ENCODE measurements around the gene LARP1.
"Not testable (repeated sequence)": the region's sequence is repeated elsewhere in the genome, so short reads cannot be mapped to it uniquely, and the experiment has no call there.

LARP1 gene

DNA sequence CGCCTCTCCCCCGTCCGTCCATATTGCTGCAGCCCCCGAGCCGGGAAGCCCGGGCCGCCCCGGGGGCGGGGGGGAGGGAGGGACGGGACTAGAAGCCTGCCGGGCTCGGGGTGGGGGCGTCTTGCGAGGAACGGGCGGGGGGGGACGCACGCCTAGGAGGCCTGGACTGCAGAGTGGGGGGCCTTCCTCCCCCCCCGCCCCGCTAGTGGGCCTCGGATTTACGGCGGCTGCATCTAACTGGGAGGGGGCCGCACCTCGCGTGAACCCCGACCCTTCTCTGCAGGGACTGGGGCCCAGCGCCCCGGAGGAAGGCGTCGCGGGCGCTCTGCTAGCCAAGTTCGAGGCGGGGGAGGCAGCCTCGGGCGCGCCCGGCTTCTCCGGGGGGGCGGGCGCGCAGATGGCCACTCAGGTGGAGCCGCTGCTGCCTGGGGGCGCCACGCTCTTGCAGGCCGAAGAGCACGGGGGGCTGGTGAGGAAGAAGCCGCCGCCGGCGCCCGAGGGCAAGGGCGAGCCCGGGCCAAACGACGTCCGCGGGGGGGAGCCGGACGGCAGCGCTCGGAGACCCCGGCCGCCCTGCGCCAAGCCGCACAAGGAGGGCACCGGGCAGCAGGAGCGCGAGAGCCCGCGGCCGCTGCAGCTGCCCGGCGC, at the start of gene LARP1:
LARP1 (plus strand) TSS at position 17 of the 648 bp plus-strand sequence; CDS start at position 398, 381 bp downstream.
- no peak for DNase-seq (ENCODE audit: low read depth in 2 of 2)

DNA sequence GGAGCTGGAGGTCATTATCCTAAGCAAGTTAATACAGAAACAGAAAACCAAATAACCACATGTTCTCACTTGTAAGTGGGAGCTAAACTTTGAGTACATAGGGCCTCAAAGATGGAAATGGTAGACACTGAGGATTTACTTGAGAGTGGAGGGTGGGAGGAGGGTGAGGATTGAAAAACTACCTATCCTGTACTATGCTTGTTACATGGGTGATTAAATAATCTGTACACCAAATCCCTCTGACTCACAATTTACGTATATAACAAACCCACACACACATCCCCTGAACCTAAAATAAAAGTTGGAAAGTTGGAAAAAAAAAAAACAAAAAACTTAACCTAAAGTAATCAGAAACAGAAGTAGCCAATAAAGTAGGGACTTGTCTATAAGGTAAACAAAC, 48.8 kb upstream of the LARP1 start:
- no peak for DNase-seq (ENCODE audit: low read depth in 2 of 2)

DNA sequence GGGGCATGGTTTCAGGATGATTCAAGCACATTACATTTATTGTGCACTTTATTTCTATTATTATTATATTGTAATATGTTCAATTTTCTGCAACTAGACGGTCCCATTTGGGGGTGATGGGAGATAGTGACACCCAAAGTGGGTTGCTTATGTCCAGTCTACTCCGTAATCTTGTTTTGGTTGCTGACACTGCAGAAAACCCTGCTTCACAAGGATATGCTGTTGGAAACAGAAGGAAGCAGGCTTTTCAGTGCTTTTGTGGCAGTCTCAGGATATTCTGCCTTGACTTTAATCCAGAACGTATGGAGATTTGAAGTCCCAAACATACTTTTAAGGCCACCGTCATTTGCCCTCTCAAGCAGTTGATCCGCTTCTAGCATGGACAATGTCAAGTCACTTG, 47.5 kb upstream of the LARP1 start:
- DNase-seq (ENCODE audit: low read depth in 2 of 2): no peak

DNA sequence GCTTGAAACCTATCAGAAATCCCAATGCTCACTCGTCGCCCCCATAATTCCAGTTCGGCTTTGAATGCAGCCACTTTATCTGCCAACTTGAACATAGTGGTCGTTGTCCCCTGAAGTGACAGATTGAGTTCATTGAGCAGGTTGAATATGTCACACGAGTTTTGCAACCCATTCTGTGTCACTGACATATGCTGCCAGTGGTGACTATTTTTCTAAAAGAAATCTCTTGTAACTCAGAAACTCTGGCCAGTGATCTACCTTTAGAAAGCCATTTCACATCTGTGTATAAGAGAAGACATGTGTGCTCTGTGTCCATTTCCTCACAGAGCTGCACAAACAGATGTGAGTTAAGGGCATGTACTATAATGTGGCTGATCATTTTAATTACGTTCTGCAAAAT, 47.0 kb upstream of the LARP1 start:
- no peak for DNase-seq (ENCODE audit: low read depth in 2 of 2)

DNA sequence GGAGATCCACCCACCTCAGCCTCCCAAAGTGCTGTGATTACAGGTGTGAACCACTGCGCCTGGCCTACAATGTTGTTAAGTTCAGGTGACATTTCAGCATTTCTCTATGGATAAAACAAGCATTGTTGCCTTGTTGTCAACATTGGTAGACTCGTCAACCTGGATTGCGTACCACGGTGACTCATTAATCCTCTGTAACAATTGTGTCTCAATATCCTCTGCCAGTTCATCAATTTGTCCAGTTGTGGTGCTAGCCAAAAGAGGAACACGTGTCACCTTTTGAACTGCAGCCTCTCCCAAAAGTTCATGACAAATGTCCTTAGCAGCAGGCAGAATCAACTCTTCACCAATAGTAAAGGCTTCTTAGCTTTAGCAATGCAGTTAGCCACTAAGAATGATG, 46.3 kb upstream of the LARP1 start:
- DNase-seq (ENCODE audit: low read depth in 2 of 2): no peak

DNA sequence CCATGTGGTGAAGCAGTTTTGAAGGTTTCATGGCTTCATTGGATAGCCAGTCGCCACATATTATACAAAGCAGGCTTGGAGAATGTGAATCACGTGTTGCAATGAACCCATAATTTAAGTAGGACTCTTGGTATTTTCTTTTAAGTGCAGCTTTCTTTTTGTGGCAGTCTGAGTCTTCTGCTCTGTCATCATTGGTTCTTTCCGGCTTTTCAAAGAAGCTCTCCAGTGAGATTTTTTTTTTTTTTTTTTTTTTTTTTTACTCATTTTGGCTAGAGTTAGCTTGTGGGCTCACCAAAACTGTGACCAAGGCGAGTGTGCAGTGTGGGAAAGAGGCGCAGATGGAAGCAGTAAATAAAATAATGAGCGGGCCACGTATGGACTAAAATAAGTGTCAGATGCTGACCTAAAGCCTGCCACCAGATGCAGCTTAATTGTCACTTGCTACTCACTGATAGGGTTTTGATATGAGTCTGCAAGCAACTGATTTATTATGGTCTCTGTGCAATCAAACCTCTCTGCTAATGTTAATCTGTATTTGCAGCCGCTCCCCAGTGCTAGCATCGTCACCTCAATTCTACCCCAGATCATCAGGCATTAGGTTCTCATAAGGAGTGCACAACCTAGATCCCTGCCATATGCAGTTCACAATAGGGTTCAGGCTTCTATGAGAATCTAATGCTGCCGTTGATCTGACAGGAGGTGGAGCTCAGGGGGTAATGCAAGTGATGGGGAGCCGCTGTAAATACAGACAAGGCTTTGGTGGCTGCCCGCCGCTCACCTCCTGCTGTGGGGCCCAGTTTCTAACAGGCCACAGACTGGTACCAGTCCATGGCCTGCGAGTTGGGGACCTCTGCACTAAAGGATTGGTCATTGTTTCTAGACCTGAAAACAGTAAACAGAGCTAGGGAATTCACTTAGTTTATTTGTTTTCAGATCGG, 45.5 kb upstream of the LARP1 start:
- no peak for DNase-seq (ENCODE audit: low read depth in 2 of 2)

DNA sequence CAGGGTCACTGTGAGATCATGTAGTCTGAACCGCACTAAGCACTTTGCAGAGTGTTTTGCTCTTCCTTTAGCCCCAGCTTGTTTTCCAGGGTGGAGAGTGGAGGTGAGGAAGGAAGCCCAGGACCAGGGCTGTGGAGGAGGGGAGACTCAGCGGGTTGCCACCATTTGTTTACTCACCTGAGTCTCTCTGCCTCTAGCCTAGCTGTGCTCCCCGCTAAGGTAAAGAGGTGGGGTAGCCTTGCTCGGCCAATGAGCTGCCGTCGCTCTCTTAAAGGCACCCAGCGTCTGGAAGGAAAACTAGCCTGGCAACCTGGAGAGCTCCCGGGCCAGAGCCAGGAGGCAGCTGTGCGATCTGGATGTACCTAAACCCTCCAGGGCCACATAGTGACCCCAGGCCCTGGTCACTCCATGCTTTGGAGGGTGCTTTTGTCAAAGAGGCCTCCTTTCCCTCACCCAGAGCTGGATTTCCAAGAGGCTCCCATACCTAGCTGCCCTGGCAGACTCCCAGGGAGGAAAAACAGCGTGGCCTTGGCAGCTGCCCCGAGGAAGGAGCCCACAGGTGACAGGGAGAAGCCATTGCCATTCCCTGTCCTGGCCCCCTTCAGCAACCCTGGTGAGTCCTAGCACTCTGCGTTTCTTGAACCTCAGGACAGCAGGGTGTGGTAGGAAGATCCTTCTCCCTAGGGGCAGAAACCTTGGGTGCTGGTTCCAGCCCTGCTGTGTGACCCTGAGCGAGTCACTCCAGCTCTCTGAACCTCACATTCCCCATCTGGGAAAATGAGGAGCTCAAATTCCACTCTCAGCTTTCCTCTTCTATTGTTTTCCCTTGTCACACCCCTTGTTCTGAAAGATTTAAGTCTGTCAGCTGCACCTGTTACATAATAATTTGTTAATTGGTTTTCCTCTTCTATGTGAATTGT, 42.4 kb upstream of the LARP1 start:
- no peak for DNase-seq (ENCODE audit: low read depth in 2 of 2)

DNA sequence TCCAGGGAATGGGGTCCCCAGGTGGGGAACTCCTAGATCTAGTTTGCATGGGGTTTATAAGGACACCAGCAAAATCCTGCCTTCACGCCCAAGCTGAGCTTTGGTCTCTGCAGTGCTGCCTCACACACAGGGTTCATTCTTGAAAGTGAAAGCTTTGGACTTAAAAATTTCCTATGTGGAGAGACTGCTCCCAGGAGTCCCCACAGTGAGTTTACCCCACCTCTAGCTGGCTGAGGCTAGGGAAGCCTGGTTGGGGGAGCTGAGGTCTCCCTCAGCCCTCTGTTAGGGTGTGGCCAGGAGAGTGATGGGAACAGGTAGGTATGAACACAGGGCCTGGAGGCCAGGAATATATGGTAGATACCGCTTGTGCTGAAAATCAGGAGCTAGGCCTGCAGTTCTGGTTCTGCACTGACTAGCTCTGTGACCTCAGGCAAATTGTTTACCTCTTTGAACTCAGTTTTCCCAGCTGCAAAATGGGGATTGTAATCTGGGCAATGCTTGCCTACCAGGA, 41.5 kb upstream of the LARP1 start:
- DNase-seq (ENCODE audit: low read depth in 2 of 2): no peak

DNA sequence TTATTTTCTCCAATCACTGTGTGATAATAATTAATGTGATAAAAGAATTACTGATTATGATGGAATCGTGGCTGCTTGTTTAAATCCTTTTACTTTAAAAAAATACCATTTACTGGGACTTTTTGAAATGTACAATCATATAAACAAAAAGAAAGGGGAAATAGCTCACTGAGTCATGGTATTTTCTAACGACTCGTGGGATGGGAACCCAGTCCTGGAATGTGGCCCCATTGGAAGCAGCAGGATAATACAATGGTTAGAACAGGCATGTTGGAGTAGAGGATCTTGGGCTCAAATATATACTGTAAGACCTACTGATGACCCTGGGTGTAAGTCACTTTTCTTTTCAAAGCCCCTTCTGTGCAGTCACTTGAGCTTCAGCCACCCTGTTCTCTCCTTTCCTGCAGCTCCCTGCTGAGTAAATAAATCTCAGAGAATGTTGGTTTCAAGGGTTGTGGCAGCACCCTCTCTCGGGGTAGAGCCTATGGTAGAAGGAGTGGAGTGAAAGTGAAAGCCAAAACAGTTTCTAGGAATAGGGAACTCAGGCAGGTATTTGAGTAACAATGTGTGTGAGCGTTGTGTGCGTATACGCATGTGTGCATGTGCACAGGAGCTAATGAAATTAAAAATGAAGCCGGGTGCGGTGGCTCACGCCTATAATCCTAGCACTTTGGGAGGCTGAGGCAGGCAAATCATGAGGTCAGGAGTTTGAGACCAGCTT, 40.8 kb upstream of the LARP1 start:
- DNase-seq (ENCODE audit: low read depth in 2 of 2): no peak

DNA sequence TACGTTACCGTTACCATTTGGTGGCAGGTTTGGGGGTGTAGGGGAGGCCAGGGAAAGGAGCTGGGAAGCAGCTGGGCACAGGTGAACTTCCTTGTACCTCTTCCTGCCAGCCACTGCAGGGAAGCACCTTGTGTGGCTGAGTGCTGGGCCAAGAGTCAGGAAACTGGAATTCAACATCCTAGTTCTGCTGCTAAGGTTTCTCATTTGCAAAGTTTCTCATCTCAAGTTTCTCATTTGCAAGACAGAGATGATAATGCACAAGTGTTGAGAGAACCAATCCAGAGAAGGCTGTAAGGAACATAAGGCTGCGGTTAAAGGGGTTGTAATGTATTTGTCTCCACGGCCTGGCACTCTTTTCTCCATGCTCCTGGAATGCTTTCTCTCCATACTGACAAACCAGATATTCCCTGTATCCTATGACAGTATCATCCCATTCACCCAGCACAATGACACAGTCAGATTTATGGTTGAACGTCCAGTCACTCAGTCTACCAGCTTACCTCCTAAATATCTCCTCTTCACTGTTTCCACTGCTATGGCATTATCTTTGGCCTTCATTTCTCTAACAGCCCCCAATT, 33.6 kb upstream of the LARP1 start:
- no peak for DNase-seq (ENCODE audit: low read depth in 2 of 2)

DNA sequence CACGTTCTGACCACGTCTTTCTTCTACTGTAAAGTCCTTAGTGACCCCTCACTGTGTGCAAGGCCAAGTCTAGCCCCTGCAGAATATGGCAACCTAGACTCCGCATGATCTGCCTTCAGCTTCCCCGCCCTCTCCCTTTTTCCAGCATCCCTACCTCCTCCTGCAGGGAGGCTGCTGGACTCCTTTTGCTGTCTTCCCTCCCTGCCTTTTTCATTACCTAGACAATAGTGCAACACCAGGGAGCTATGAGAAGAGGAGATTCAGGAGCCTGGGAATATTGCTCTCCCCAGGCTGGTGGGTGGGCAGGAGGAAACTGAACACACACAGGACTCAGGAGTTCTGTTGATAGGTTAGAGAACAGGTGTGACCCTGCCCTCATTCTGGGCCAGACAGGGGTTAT, 33.1 kb upstream of the LARP1 start:
- DNase-seq (ENCODE audit: low read depth in 2 of 2): no peak

DNA sequence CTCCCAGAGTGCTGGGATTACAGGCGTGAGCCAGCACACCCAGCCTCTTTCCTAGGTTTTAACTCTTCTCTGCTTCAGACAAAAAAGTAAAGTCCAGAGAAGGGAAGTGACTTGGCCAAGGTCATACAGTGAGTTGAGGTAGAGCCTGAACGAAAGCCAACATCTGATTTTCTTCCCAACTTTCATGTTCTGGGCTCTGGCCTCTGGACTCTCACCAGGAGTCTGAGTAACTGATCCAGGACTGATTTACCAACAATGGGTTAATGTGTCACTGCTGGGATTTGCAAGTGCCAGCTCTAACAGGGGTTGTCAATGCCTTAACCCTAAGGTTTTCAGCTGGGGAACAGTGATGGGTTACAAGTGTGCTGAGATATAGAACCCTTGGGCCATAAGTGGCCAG, 32.2 kb upstream of the LARP1 start:
- DNase-seq (ENCODE audit: low read depth in 2 of 2): no peak

DNA sequence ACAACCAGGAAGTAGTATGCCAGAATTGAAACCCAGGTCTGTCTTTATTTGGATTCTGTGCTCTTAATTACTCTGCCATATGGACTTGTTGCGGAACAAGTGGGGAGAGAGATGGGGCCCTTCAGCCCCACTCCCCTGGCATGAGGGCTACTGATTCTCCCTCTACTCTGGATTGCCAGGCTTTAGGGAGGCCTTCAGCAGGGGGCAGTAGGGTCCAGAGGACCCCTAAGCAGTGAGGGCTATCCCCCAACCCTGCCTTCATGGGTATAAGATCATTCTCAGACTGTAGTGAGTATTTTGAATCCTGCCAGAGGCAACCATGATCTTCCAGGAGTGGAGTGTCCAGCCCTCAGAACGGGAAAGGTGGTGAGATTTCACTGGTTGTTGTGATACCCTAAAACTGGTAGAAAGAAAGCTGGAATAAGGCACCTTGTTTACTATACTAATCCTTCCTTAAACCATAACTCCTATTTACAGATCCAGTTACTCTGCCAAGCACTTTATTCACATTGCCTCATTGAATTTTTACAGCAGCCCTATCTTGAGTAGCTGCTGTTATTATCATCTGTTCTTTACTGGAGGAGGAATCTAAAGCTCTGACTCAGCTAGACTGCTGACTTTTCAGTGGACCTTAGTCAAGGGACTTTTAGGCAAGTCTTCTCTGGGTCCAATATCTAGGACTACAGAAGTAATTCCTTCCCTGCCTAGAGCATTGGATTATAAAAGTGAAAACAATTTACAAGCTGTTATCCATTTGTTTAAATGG, 31.3 kb upstream of the LARP1 start:
- DNase-seq (ENCODE audit: low read depth in 2 of 2): no peak

DNA sequence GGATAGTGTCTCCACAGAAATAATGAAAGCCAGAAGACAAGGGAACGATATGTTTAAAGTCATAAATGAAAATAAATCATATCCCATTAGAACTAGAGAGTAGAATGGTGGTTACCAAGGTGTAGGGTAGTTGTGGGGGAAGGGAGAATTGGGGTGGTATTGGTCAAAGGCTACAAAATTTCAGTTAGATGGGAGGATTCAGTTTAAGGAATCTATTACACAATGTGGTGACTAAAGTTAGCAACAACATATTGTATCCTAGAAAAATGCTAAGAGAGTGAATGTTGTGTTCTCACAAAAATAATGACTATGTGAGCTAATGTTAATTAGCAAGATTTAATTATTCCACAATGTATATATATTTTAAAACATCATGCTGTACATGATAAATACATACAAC, 27.8 kb upstream of the LARP1 start:
- DNase-seq (ENCODE audit: low read depth in 2 of 2): no peak

DNA sequence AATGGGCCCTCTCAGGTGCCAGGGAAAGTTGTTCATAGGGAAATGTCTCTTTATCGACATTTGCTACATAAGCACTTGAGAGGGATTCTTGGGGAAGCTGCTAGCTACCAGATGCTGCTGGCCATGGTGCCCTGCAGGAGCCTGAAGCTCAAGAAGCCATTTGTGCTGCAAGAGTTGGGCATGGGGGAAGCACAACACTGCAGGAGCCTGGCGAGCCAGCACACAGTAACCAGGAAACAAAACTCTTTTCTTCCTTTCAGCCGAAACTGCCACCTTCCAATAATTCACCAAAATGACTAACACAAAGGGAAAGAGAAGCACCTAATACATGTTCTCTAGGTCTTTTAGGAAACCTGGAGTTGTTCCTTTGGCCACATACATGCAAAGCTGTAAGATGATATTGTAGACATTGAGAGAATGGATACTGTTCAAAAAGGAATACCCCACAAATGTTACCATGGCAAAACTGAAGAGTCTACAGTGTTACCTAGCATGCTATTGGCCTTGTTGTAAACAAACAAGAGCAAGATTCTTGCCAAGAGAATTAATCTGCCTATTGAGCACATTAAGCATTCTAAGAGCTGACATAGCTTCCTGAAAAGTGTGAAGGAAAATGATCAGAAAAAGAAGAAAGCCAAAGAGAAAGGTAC, 26.1 kb upstream of the LARP1 start:
- DNase-seq (ENCODE audit: low read depth in 2 of 2): no peak

DNA sequence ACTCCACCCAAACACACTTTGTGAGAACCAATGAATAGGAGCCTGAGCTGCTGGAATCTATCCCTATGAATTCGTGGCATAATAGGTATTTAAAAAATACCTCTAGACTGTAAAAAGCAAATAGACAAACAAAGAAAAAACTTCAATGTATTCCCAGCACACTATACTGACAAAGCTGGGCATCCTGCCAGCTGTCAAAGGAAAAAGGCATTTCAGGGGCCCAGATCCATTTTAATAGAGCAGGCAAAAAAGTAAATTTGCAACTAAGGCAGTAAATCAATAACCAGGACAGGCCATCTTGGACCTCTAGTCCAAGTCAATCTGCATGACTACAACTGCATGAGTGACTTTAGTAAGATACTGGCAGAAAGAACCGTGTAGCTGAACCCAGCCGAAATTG, 25.6 kb upstream of the LARP1 start:
- no peak for DNase-seq (ENCODE audit: low read depth in 2 of 2)

DNA sequence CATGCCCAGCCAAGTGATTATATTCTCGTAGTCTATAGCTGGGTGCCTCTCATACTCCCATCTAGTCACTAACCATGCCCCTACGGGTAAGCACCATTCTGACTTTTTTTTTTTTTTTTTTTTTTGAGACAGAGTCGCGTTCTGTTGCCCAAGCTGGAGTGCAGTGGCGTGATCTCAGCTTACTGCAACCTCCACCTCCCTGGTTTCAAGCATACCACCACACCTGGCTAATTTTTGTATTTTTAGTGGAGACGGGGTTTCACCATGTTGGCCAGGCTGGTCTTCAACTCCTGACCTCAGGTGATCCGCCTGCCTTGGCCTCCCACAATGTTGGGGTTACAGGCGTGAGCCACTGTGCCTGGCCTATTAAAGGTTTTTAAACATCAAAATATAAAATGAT, 24.4 kb upstream of the LARP1 start:
- not testable (repeated sequence) for DNase-seq (ENCODE audit: low read depth in 2 of 2)

DNA sequence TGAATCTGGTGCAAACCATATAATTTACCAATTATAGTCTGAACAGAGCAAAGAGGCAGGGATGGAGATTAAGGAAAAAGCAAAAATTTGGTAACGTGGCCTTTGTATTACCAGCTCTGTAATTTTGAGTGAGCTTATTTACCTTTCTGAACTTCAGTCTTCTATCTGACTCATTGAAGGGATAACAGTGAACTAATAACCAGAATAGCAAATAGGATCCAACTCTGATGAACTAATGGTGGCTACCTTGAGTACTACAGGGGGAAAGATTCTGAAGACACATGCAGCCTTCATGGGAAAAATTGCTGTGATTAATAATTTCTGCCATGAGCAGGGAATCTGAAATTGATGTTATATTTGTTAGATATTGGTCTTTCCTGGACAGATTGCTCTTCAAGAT, 23.0 kb upstream of the LARP1 start:
- no peak for DNase-seq (ENCODE audit: low read depth in 2 of 2)

DNA sequence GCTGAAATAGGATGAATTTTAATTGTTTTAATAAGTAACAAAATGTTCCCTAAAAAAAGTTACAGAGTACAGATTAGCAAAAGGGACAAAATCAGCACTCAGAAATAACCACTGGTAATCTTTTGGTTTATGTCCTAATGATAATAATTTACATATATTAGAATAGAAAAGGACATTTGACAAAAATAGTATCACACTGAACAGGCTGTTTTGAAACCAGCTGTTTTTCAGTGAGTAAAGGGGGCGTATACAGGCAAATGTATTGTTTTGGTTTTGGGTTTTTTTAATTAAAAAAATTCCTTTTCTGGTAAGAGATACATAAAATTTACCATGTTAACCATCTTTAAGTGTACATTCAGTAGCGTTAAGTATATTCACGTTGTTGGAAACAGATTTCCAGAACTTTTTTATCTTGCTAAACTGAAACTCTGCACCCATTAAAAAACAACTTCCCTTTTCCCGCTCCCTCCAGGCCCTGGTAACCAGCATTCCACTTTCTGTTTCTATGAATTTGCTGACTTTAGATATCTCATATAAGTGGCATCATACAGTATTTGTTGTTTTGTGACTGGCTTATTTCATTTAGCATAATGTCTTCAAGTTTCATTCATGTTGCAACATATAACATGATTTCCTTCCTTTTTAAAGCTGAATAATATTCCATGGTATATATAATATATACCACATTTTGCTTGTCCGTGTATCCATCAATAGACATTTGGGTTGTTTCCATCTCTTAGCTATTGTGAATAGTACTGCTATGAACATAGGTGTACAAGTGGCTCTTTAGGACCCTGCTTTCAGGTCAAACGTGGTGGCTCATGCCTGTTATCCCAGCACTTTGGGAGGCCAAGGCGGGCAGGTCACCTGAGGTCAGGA, 20.6 kb upstream of the LARP1 start:
- no peak for DNase-seq (ENCODE audit: low read depth in 2 of 2)

All from fibroblast of skin of left biceps (primary cell).